ENCODE results near the gene GFM1.

- TF ChIP-seq CTCF (IDR thresholded peaks at IDR 0.05) (no peak), POLR2A (IDR thresholded peaks at IDR 0.05) (no peak)
Measured at GRCh38 chr3:158671821-158672214, 27.5 kb downstream of the GFM1 start.
